Hepatocyte (in vitro differentiated cells): Measurements from ENCODE around the gene DCLK2.

Source experiments
- CTCF ChIP-seq: fragments of 200-600 bp; sonication (generic); IDR thresholded peaks from 2 replicates; pipeline ENCODE4 v1.5.1; 2016; ENCODE audit warnings: antibody characterized with exemption, mild to moderate bottlenecking; ENCODE audit not compliant: poor library complexity
- EZH2phosphoT487 ChIP-seq: fragments of 200-600 bp; sonication (generic); IDR thresholded peaks from one replicate; pipeline ENCODE4 v1.6.1; 2018; ENCODE audit warnings: antibody characterized with exemption, mild to moderate bottlenecking, low read depth, moderate library complexity; ENCODE audit not compliant: unreplicated experiment, severe bottlenecking

- TF ChIP-seq CTCF (no peak), EZH2phosphoT487 (no peak)
These were observed 173.5 kb downstream of the DCLK2 start for GRCh38 chr4:150251752-150252190.
